ENCODE results near the gene NF2. TPM values are rescaled to one million over a fixed set of nuclear protein-coding genes. Genes with fewer than 3 reads are reported as not detected.
A peak's percentile ranks its signal among the peaks of the same experiment; 100 is the strongest.

NF2 gene
- total RNA-seq, 2 experiments from 2014 or later = 23.1 to 24.5 TPM

GRCh38 chr22:29684244-29684643 lies 80.8 kb downstream of the NF2 start:
- peaks cover 80% of the 10 kb centered on the region for H3K36me3 Mint-ChIP-seq (ENCODE audit: low read depth)

GRCh38 chr22:29689206-29689879 lies 85.9 kb downstream of the NF2 start:
- ATAC-seq (ENCODE audit: poor library complexity) = no peak
- no peak overlapping the region for H3K4me3 Mint-ChIP-seq
- H3K27me3 ChIP-seq (ENCODE audit: control insufficient read depth in 1 of 2, insufficient read depth in 2 of 2, low read length in 2 of 2) = no peaks in the 10 kb centered on the region
- H3K36me3 ChIP-seq (ENCODE audit: insufficient read depth, low read length) = peaks cover 54% of the 10 kb centered on the region
- ChIA-PET POLR2A (interaction anchor here (1.4 kb wide), 1 partner anchor 399 kb away, joined by 3 read pairs; no protein-coding TSS in a partner anchor), CTCF (interaction anchor here (0.6 to 1.4 kb wide), 6 partner anchors 15 to 399 kb away, joined by 3 to 7 read pairs (median 4); no protein-coding TSS in a partner anchor)
- no peaks in the 10 kb centered on the region for H3K4me1 Mint-ChIP-seq (ENCODE audit: low read depth)
- DNase-seq = no peak
- no peak overlapping the region for H3K4me3 ChIP-seq (ENCODE audit: low read length)
- H3K9me3 Mint-ChIP-seq = no peaks in the 10 kb centered on the region
- H3K27ac ChIP-seq (ENCODE audit: low read depth in 1 of 2, low read length in 2 of 2) = no peak overlapping the region
- no peak for TF ChIP-seq CTCF (IDR thresholded peaks at IDR 0.05)
- H3K9me3 ChIP-seq (ENCODE audit: control insufficient read depth in 1 of 2, insufficient read depth in 1 of 2, low read length in 2 of 2) = no peaks in the 10 kb centered on the region
- intact Hi-C loops (cut with DNase I, micrococcal nuclease) = no loop called here
- H3K27ac Mint-ChIP-seq = no peak overlapping the region
- peaks cover 51% of the 10 kb centered on the region for H3K36me3 Mint-ChIP-seq (ENCODE audit: low read depth)
- H3K27me3 Mint-ChIP-seq = no peaks in the 10 kb centered on the region
- H3K4me1 ChIP-seq (ENCODE audit: insufficient read depth, low read length) = no peaks in the 10 kb centered on the region

More at GRCh38 chr22:29684244-29684643, 80.8 kb downstream of the NF2 start:
- no peaks in the 10 kb centered on the region for H3K4me1 Mint-ChIP-seq (ENCODE audit: low read depth)
- Histone ChIP-seq H3K27me3 (ENCODE audit: control insufficient read depth in 1 of 2, insufficient read depth in 2 of 2, low read length in 2 of 2) (no peaks in the 10 kb centered on the region), H3K4me3 (ENCODE audit: low read length) (no peak overlapping the region), H3K27ac (ENCODE audit: low read depth in 1 of 2, low read length in 2 of 2) (no peak overlapping the region), H3K36me3 (ENCODE audit: insufficient read depth, low read length) (peaks cover 75% of the 10 kb centered on the region), H3K4me1 (ENCODE audit: insufficient read depth, low read length) (no peaks in the 10 kb centered on the region), H3K9me3 (ENCODE audit: control insufficient read depth in 1 of 2, insufficient read depth in 1 of 2, low read length in 2 of 2) (no peaks in the 10 kb centered on the region)
- intact Hi-C loops (cut with DNase I, micrococcal nuclease) = no loop called here
- no peak overlapping the region for H3K27ac Mint-ChIP-seq
- H3K9me3 Mint-ChIP-seq = no peaks in the 10 kb centered on the region
- H3K4me3 Mint-ChIP-seq = no peak overlapping the region
- no peaks in the 10 kb centered on the region for H3K27me3 Mint-ChIP-seq
- TF ChIP-seq CTCF (IDR thresholded peaks at IDR 0.05) = no peak
- ATAC-seq (ENCODE audit: poor library complexity) (no peak), DNase-seq (no peak)
- ChIA-PET POLR2A (no interaction called here), CTCF (no interaction called here)

GRCh38 chr22:29689880-29690213 lies 86.4 kb downstream of the NF2 start:
- Mint-ChIP-seq H3K4me3 (no peak overlapping the region), H3K9me3 (no peaks in the 10 kb centered on the region), H3K36me3 (ENCODE audit: low read depth) (peaks cover 51% of the 10 kb centered on the region), H3K4me1 (ENCODE audit: low read depth) (no peaks in the 10 kb centered on the region), H3K27ac (no peak overlapping the region), H3K27me3 (no peaks in the 10 kb centered on the region)
- ChIA-PET POLR2A (interaction anchor here (1.4 kb wide), 1 partner anchor 399 kb away, joined by 3 read pairs; no protein-coding TSS in a partner anchor), CTCF (interaction anchor here (0.9 to 1.4 kb wide), 5 partner anchors 15 to 399 kb away, joined by 3 to 7 read pairs (median 4); no protein-coding TSS in a partner anchor)
- ATAC-seq (ENCODE audit: poor library complexity) = no peak
- H3K36me3 ChIP-seq (ENCODE audit: insufficient read depth, low read length) = peaks cover 52% of the 10 kb centered on the region
- no peak overlapping the region for H3K4me3 ChIP-seq (ENCODE audit: low read length)
- no peaks in the 10 kb centered on the region for H3K4me1 ChIP-seq (ENCODE audit: insufficient read depth, low read length)
- DNase-seq = peak in 13 of 14 experiments; percentile 14 to 49 (median 33)
- H3K27ac ChIP-seq (ENCODE audit: low read depth in 1 of 2, low read length in 2 of 2) = no peak overlapping the region
- no peaks in the 10 kb centered on the region for H3K9me3 ChIP-seq (ENCODE audit: control insufficient read depth in 1 of 2, insufficient read depth in 1 of 2, low read length in 2 of 2)
- peak; percentile 45 for TF ChIP-seq CTCF (IDR thresholded peaks at IDR 0.05)
- H3K27me3 ChIP-seq (ENCODE audit: control insufficient read depth in 1 of 2, insufficient read depth in 2 of 2, low read length in 2 of 2) = no peaks in the 10 kb centered on the region
- intact Hi-C loops (cut with DNase I, micrococcal nuclease) = loop anchor here in 1 of 2 experiments (5.0 kb wide), 1 partner anchor 317 kb away; no protein-coding TSS in a partner anchor

All from CD4-positive, alpha-beta T cell (primary cell).